ENCODE data around the gene KCNQ5. TPM values are rescaled to one million over a fixed set of nuclear protein-coding genes. Genes with fewer than 3 reads are reported as not detected.
A peak's percentile ranks its signal among the peaks of the same experiment; 100 is the strongest.

Gene KCNQ5
- polyA plus RNA-seq, 3 donors: 0.12 to 0.22 (median 0.19) TPM

DNA sequence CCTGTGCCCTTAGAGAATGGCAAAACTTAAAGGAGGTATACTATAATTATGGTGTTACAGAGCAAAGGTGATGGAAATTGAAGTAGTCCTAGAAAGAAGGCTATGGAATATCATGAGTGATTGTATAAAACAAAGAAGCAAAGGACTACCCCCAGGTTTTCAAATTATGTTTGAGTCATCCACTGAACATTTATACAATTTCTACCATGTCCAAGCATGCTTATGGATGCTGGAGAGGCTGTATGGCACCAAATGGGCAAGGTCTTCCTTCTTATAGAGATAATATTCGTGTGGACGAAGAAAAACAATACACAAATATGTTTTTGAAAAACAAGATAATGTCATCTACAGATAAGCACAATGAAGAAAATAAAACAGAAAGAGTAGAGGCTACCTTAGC, 425.9 kb downstream of the KCNQ5 start:
- DNase-seq (ENCODE audit: extremely low read depth in 1 of 11, low read depth in 9 of 11, low spot score in 4 of 11): no peak

DNA sequence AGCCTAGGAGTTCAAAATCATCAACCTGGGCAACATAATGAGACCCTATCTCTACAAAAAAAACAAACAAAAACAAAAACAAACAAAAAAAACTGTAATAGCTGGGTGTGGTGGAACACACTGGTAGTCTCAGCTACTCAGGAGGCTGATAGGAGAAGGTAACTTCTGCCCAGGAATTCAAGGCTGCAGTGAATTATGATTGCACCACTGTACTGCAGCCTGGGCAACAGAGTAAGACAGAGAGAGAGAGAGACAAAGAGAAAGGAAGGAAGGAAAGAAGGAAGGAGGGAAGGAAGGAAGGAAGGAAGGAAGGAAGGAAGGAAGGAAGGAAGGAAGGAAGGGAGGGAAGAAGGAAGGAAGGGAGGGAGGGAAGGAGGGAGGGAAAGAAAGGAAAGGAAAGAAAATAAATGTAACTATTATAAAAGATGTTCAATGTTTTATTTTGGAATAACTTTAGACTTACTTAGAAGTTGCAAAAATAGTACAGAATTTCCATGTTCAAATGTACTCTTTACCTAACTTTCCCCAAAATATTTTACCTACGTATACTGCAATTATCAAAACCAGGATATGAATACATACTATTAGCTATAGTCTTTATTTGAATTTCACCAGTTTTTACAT, 428.2 kb downstream of the KCNQ5 start:
- DNase-seq (ENCODE audit: extremely low read depth in 1 of 11, low read depth in 9 of 11, low spot score in 4 of 11): no peak

DNA sequence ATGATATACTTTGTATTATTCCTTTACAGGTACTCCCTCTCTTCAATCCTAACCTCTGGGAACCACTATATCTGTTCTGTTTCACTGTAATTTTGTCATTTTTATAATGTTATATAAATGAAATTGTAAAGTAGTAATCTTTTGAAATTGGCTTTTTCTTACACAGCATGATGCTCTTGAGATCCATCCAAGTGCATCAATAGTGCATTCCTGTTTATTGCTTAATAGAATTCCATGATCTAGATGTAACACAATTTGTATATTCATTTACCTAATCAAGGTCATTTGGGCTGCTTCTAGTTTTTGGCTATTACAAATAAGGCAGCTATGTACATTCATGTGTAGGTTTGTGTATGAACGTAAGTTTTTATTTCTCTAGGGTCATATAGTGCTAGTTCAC, 428.8 kb downstream of the KCNQ5 start:
- DNase-seq (ENCODE audit: extremely low read depth in 1 of 11, low read depth in 9 of 11, low spot score in 4 of 11): no peak

DNA sequence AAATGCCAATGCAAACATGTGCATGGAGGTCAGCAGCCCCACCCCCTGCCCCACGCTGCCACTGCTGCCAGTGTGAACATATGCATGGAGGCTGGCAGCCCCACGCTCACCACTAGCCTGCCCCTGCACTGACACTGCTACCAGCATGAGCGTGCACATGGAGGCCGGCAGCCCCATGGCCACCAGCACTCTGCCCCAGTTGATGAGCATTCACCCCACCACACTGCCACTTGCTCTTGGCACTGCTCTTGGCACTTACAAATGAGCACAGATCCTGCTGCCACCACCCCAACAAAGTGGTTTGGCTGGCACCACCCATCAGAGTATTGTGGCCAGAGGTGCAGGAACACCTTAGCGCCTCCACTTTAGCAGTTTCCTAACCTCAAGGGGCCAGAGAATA, 429.3 kb downstream of the KCNQ5 start:
- no peak for DNase-seq (ENCODE audit: extremely low read depth in 1 of 11, low read depth in 9 of 11, low spot score in 4 of 11)

DNA sequence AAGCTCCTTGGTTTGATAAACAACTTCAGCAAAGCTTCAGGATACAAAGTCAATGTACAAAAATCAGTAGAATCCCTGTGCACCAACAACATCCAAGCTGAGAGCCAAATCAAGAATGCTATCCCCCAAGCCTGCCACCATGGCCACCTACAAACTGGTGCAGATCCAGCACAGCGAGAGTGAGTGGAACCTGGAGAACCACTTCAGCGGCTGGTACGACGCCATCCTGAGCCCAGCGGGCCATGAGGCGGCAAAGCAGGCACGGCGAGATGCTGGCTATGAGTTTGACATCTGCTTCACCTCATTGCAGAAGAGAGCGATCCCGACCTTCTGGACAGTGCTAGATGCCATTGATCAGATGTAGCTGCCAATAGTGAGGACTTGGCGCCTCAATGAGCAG, 433.1 kb downstream of the KCNQ5 start:
- no peak for DNase-seq (ENCODE audit: extremely low read depth in 1 of 11, low read depth in 9 of 11, low spot score in 4 of 11)

DNA sequence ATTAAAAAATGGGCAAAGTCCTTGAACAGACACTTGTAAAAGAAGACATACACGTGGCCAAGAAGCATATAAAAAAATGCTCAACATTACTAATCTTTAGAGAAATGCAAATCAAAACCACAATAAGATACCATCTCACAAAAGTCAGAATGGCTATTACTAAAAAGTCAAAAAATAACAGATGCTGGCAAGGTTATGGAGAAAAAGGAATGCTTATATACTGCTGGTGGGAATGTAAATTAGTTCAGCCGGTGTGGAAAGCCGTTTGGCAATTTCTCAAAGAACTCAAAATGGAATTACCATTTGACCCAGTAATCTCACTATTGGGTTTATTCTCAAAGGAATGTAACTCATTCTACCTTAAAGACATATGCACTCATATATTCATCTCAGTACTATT, 436.9 kb downstream of the KCNQ5 start:
- DNase-seq (ENCODE audit: extremely low read depth in 1 of 11, low read depth in 9 of 11, low spot score in 4 of 11): no peak

DNA sequence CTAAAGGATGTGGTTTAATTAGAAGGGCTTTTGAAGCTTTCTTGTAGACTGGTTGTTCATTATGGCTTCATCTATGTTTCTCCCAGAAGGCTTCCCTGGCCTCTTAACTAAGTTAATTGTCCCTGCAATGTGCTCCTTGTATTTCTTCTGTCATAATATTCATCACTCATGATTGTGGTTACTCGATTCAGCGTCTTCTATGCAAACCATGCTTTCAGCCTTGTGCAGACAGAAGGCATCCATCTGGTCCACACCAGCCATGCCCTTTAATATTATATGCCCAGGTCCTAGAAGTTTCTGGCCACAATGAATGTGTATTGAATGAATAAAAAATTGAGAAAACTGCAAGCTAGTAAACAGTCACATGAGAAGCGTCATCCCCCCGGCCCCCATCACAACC, 440.3 kb downstream of the KCNQ5 start:
- no peak for DNase-seq (ENCODE audit: extremely low read depth in 1 of 11, low read depth in 9 of 11, low spot score in 4 of 11)

DNA sequence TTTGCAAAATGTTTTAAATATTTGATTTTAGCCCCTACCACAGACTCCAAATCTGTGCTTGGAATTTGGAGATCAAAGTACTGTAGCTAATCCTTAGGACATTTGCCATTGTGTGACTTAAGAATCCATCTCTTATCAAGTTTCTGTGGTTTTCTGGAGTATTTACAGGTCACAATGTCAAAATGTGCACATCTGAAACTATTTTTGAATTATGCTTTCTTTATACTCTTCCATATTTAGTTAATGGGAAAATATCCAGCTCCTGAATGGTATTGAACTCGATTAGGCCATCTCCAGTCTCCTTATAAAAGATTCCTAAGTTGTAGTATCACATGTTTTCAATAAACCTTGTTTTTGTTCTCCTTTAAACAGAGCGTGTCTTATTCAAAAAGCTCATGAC, 441.0 kb downstream of the KCNQ5 start:
- no peak for DNase-seq (ENCODE audit: extremely low read depth in 1 of 11, low read depth in 9 of 11, low spot score in 4 of 11)

DNA sequence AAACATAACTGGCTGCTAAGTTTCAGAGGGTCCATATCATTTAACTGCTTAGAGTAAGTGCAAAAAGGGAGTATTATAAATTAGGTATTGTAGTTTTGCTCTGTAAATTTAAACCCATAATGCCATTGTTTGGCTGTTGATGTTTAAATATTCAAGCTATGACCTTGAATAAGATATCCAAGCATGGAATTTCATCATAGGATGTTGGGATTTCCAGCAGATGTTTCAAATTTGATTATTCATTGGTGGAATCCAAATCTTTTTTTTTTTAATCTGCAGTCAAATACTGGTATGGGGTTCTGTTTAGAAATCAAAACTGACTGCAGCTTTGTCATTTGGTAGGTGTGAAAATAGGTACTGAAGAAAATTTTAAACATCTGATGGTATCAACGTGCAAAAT, 442.4 kb downstream of the KCNQ5 start:
- no peak for DNase-seq (ENCODE audit: extremely low read depth in 1 of 11, low read depth in 9 of 11, low spot score in 4 of 11)

DNA sequence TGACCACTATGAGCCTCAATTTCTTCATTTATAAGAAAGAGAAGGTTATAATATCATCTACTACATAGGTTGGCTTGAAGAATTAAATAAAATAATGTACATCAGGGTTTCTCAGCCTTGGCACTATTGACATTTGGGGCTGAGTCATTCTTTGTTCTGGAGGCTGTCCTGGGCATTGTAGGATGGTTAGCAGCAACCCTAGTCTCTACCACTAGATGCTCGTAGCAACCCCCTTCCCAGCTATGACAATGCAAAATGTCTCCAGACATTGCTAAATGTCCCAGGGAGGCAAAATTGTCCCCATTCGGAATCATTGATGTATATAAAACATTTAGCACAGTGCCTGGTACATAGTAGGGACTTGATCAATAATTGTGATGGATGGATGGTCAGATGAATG, 451.4 kb downstream of the KCNQ5 start:
- no peak for DNase-seq (ENCODE audit: extremely low read depth in 1 of 11, low read depth in 9 of 11, low spot score in 4 of 11)

DNA sequence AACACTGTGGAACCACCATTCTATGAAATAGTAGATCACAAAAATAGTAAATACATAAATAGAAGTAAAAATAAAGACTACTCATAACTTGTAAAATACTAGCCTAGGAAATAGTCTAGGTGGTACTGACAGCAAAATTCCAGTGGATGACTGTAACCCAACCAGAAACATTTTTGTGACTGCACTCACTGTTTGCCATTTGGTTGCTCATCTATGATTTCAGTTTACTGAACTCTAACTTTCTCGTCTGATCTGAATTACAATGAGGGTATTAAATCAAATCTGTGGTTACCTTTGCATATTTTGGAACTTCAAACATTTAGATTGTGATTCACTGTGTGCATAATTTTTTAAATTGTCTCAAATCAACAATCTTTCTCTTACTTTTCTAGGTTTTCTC, 452.3 kb downstream of the KCNQ5 start:
- no peak for DNase-seq (ENCODE audit: extremely low read depth in 1 of 11, low read depth in 9 of 11, low spot score in 4 of 11)

DNA sequence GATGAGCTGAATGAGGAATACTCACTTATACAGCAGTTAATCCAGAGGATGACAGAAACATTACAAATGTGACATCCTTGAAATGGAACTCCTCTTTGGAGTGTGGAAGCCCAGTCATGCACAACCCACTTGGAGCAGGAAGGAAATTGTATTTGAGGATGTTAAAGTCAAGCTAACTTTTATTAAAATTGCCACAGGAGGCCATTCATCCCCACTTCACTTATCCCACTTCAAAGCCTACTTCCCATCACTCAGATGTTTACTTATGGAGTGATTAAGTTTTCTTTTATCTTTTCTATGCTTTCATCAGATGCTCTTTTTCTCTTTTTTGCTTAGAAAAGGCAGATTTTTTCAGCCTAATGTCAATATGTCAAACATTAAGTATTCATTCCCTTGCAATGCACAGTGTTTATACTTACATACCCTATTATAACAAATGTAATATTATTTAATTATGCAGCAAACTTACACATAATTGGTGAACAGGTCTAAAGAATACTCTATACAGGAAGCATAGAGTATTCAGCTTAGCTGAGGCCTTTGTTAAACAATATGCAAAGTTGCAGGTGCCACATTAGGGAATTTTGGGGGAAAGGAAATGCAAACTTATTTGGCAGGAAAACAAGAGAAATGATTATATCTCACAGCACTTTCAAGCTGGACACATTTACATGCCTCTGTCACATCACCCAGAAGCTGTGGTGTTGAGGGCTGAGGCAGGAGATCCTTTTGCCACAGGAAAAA, 454.5 kb downstream of the KCNQ5 start:
- DNase-seq (ENCODE audit: extremely low read depth in 1 of 11, low read depth in 9 of 11, low spot score in 4 of 11): no peak

DNA sequence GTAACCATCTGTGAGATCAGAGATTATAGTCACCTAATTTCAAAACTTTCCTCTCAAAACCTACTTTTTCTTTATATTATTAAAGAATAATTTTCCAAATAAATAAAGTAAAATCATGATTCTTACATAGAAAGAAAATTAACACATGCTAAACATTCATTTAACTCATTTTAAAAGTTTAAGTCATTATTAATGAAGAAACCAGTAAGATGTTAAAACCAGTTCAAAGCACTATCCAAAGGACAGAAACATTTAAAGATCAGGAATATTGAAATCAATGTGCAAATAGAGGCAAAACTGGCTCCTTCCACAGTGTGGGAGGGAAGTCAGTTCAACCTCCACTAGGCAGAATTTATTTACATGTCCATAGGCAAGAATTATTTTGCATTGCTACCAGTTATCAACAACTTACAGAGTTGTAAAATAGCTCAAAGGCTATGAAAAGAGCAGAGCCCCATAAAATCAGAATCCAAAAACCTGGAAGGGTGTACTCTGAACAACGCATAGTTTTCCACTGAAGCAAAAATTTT, 456.5 kb downstream of the KCNQ5 start:
- DNase-seq (ENCODE audit: extremely low read depth in 1 of 11, low read depth in 9 of 11, low spot score in 4 of 11): no peak

DNA sequence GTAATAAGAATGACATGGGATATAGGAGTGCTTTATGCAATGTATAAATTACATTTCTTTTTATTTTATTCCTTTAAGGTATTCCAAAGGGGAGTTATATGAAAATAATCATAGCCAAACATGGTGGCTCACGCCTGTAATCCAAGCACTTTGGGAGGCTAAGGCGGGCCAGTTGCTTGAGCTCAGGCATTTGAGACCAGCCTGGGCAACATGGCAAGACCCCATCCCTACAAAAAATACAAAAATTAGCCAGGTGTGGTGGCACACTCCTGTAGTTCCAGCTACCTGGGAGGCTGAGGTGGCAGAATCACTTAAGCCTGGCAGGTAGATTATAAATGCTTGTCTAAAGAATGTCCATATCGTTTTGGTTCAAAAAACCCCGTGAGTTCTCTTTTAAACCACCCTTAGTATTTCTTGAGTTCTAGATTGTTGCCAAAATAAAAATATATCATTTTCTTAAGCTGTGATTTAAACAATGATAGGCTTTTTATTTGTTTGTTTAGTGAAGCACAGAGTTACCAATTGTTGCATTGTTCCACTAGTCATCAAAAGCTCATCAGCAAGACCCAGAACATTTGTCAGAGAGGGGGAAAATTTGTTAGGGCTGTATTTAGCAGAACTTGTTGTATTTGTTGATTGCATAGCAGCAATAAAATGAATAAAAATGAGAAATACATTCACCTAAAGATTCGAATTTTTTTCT, 457.2 kb downstream of the KCNQ5 start:
- no peak for DNase-seq (ENCODE audit: extremely low read depth in 1 of 11, low read depth in 9 of 11, low spot score in 4 of 11)

DNA sequence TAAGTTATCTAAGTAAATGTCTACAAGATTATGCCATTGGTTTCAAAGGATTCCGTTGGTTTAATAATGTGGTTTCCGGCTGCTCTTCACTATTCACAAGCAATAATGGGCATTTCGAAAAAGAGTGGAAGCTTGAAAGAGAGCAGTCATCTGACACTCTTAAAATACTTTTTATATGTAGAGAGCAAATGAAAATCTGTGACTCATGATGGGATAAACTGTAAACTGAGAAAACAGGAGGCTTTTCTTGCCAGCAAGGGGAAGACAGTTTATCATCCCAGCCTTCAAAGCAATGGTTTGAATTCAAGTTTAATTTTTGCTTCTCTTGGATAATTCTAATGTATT, 457.7 kb downstream of the KCNQ5 start:
- DNase-seq (ENCODE audit: extremely low read depth in 1 of 11, low read depth in 9 of 11, low spot score in 4 of 11): no peak

DNA sequence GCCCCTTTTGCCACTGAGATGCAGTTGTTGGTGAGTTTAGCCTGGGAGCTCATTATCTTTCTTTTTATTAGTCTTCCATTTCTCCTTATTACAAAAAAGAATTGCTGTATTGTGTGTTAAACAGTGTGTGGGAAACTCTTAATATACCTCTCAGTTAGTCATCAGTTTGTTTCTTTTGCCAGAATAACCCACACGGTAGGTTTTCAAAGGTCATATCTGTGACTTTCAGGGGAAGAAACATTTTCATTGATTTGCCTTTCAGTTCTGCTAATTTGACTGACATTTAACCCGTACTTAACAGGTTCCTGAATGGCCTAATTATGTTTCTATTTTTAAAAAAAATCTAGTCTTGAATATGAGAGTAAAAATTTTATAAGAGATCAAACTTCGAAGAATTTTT, 458.1 kb downstream of the KCNQ5 start:
- DNase-seq (ENCODE audit: extremely low read depth in 1 of 11, low read depth in 9 of 11, low spot score in 4 of 11): no peak

DNA sequence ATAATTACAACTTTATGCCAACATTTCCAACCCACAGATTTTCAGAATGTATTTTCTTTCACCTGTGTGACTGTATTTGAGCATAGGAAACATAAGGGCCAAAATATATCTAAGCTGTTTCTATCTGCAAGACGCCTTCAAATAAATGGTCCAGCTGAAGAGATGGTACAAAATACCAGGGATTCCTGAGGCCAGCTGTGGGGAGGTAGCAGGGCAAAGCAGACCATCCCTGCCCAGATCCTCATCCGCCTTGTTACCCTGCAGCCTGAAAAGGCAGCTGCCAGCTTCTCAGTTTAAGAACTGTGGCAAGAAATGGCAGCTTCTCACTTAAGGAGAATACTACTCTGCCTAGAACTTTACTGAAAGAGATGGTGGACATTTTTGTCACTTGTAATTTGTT, 460.1 kb downstream of the KCNQ5 start:
- no peak for DNase-seq (ENCODE audit: extremely low read depth in 1 of 11, low read depth in 9 of 11, low spot score in 4 of 11)

DNA sequence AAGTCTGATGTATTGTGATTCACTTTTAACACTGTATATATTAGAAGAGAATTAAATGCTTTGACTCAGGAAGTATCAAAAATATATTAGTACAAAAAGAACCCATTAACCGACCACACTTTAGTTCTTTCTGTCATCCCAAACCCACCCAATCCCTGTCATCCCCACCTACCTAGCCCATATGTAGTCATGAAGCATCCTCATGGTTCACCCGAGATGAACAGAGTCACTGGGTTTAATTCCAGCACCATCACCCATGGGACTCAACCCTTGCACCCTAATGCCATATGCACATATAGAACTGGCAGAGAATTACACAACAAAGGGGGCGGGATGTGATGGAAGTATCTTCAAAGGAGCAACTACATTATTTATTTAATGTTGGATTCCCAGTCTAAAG, 462.0 kb downstream of the KCNQ5 start:
- no peak for DNase-seq (ENCODE audit: extremely low read depth in 1 of 11, low read depth in 9 of 11, low spot score in 4 of 11)

DNA sequence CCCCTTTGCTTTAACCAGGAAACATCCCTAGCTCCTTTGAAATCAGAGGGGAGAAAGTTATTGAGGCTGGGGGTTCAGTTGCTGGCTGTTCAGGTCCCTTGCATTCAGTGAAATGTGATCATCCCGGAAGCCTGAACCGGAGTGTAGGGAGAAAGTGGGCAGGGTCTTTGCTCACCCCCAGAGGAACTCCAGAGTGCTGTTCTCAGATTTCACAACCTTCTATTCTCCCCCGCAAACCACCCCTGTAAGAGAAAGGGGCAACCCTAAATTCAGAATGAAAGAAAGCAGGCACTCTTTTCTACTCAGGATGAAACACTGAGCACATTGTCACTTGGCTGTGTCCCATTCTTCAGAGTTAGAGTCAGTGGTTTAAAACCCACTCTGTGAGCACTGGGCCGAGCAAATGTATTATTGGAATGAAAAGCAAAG, 463.6 kb downstream of the KCNQ5 start:
- peak in 10 of 11 donors; percentile 12 to 49 (median 38) for DNase-seq (ENCODE audit: extremely low read depth in 1 of 11, low read depth in 9 of 11, low spot score in 4 of 11)

DNA sequence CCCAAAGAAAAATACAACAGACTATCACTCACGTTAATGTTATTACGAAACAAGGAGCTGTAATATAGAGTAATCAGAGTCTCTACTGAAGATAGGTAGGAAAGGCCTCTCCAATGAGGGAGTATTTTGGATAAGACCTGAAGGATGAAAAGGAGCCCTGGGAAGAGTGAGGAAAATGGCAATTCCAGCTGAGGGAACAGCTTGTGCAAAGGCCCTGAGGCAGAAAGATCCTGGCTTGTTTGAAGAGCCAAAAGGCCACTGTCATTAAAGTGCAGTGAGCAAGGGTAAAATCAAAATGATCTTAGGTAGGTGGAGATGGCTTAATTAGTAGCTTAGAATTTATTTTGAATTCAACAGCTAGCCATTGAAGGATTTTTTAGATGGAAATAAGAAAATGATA, 464.9 kb downstream of the KCNQ5 start:
- DNase-seq (ENCODE audit: extremely low read depth in 1 of 11, low read depth in 9 of 11, low spot score in 4 of 11): no peak

All from renal cortex interstitium (tissue), 11 donors.